ENCODE results near the gene NOP58. TPM values are rescaled to one million over a fixed set of nuclear protein-coding genes. Genes with fewer than 3 reads are reported as not detected.

Gene NOP58
- total RNA-seq, 2 experiments from 2014 or later, result 280 to 288 TPM

GRCh38 chr2:202337151-202337550, 71.6 kb downstream of the NOP58 start:
- H3K27me3 ChIP-seq (ENCODE audit: control insufficient read depth in 1 of 2, insufficient read depth in 2 of 2, low read length in 2 of 2), result no peaks in the 10 kb centered on the region
- DNase-seq (no peak), ATAC-seq (ENCODE audit: poor library complexity) (no peak)
- ChIA-PET CTCF (no interaction called here), POLR2A (no interaction called here)
- H3K27ac ChIP-seq (ENCODE audit: low read depth in 1 of 2, low read length in 2 of 2), result no peak overlapping the region
- Mint-ChIP-seq H3K27ac (no peak overlapping the region), H3K4me1 (ENCODE audit: low read depth) (no peaks in the 10 kb centered on the region), H3K9me3 (no peaks in the 10 kb centered on the region), H3K36me3 (ENCODE audit: low read depth) (no peaks in the 10 kb centered on the region), H3K4me3 (no peak overlapping the region), H3K27me3 (no peaks in the 10 kb centered on the region)
- intact Hi-C loops (cut with DNase I, micrococcal nuclease), result no loop called here
- H3K4me1 ChIP-seq (ENCODE audit: insufficient read depth, low read length), result no peaks in the 10 kb centered on the region
- H3K4me3 ChIP-seq (ENCODE audit: low read length), result no peak overlapping the region
- H3K9me3 ChIP-seq (ENCODE audit: control insufficient read depth in 1 of 2, insufficient read depth in 1 of 2, low read length in 2 of 2), result no peaks in the 10 kb centered on the region
- no peak for TF ChIP-seq CTCF (IDR thresholded peaks at IDR 0.05)
- H3K36me3 ChIP-seq (ENCODE audit: insufficient read depth, low read length), result no peaks in the 10 kb centered on the region

GRCh38 chr2:202337706-202338346, 72.3 kb downstream of the NOP58 start:
- ATAC-seq (ENCODE audit: poor library complexity) (no peak), DNase-seq (no peak)
- H3K27ac Mint-ChIP-seq, result no peak overlapping the region
- POLR2A ChIA-PET, result no interaction called here
- no peaks in the 10 kb centered on the region for H3K27me3 ChIP-seq (ENCODE audit: control insufficient read depth in 1 of 2, insufficient read depth in 2 of 2, low read length in 2 of 2)
- H3K4me1 ChIP-seq (ENCODE audit: insufficient read depth, low read length), result no peaks in the 10 kb centered on the region
- H3K36me3 Mint-ChIP-seq (ENCODE audit: low read depth), result no peaks in the 10 kb centered on the region
- no peak for TF ChIP-seq CTCF (IDR thresholded peaks at IDR 0.05)
- no peaks in the 10 kb centered on the region for H3K9me3 Mint-ChIP-seq
- intact Hi-C loops (cut with DNase I, micrococcal nuclease), result no loop called here
- no peak overlapping the region for H3K27ac ChIP-seq (ENCODE audit: low read depth in 1 of 2, low read length in 2 of 2)
- H3K36me3 ChIP-seq (ENCODE audit: insufficient read depth, low read length), result no peaks in the 10 kb centered on the region
- CTCF ChIA-PET, result no interaction called here
- H3K27me3 Mint-ChIP-seq, result no peaks in the 10 kb centered on the region
- H3K4me1 Mint-ChIP-seq (ENCODE audit: low read depth), result no peaks in the 10 kb centered on the region
- no peak overlapping the region for H3K4me3 Mint-ChIP-seq
- H3K9me3 ChIP-seq (ENCODE audit: control insufficient read depth in 1 of 2, insufficient read depth in 1 of 2, low read length in 2 of 2), result no peaks in the 10 kb centered on the region
- no peak overlapping the region for H3K4me3 ChIP-seq (ENCODE audit: low read length)

- CTCF ChIA-PET, result no interaction called here
- H3K4me3 ChIP-seq (ENCODE audit: low read length), result no peak overlapping the region
- Mint-ChIP-seq H3K27ac (no peak overlapping the region), H3K4me1 (ENCODE audit: low read depth) (no peaks in the 10 kb centered on the region), H3K36me3 (ENCODE audit: low read depth) (no peaks in the 10 kb centered on the region), H3K4me3 (no peak overlapping the region), H3K9me3 (no peaks in the 10 kb centered on the region), H3K27me3 (no peaks in the 10 kb centered on the region)
- no peaks in the 10 kb centered on the region for H3K36me3 ChIP-seq (ENCODE audit: insufficient read depth, low read length)
- ATAC-seq (ENCODE audit: poor library complexity) (no peak), DNase-seq (no peak)
- intact Hi-C loops (cut with DNase I, micrococcal nuclease), result no loop called here
- POLR2A ChIA-PET, result interaction anchor here (0.5 kb wide), 1 partner anchor 10 kb away, joined by 3 read pairs; no protein-coding TSS in a partner anchor
- TF ChIP-seq CTCF (IDR thresholded peaks at IDR 0.05), result no peak
- no peaks in the 10 kb centered on the region for H3K27me3 ChIP-seq (ENCODE audit: control insufficient read depth in 1 of 2, insufficient read depth in 2 of 2, low read length in 2 of 2)
- no peaks in the 10 kb centered on the region for H3K4me1 ChIP-seq (ENCODE audit: insufficient read depth, low read length)
- no peak overlapping the region for H3K27ac ChIP-seq (ENCODE audit: low read depth in 1 of 2, low read length in 2 of 2)
- H3K9me3 ChIP-seq (ENCODE audit: control insufficient read depth in 1 of 2, insufficient read depth in 1 of 2, low read length in 2 of 2), result no peaks in the 10 kb centered on the region
Observed at GRCh38 chr2:202339071-202339870, 73.7 kb downstream of the NOP58 start.
